HG03280 (cell line): Measurements from ENCODE around the gene TBC1D22B.
"Not testable (repeated sequence)": the region's sequence is repeated elsewhere in the genome, so short reads cannot be mapped to it uniquely, and the experiment has no call there.

Source experiments
- ATAC-seq: cut with Tn5 transposase; IDR thresholded peaks from one replicate; pipeline ENCODE4 v1.9.1; 2021; ENCODE audit warnings: mild to moderate bottlenecking, moderate library complexity; ENCODE audit not compliant: unreplicated experiment

TBC1D22B gene

GRCh38 chr6:37265860-37266259 is 8.3 kb downstream of the TBC1D22B start:
- ATAC-seq: no peak

- no peak for ATAC-seq
Observed at GRCh38 chr6:37269105-37269504, 11.5 kb downstream of the TBC1D22B start.

GRCh38 chr6:37272834-37273566 is 15.4 kb downstream of the TBC1D22B start:
- no peak for ATAC-seq

- ATAC-seq: no peak
Observed at GRCh38 chr6:37273690-37274089, 16.1 kb downstream of the TBC1D22B start.

DNA sequence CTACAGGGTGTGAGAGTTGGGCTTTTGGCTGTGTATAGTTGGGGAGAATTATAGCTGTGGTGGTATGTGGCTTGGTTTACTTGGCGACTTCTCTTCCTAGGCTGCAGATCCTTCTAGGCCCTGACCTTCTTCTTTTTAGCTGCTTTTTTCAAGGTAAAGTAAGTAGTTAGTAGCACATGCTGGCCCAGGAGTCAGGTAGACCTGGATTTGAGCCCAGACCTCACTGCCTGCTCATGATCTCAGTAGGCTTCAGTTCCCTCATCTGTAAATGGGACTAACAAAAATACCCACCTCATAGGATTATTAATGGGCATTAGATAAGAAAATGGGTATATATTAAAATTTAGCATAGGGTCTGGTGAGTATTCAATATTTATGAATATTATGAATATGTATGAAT is 17.8 kb downstream of the TBC1D22B start:
- no peak for ATAC-seq

DNA sequence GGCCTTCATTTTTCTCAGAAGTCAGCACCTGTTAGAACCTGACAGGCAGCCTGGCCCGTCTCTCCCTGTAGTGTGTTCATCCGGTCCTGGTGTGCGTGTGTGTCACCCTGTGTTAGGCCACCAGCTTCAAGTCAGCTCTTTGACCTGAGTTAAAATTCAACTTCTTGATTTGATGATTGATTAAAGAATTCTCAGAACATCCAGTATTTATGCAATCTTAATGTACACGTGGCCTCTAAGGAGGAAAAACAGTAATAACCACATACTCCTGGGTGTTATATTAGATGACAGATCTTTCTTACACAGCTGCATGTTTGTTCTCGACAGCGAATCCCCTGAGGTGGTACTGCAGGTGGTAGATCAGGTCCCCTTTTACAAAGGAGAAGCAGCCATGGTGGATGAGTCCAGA is 19.4 kb downstream of the TBC1D22B start:
- ATAC-seq: no peak

GRCh38 chr6:37279366-37280134 is 22.0 kb downstream of the TBC1D22B start:
- ATAC-seq: no peak

DNA sequence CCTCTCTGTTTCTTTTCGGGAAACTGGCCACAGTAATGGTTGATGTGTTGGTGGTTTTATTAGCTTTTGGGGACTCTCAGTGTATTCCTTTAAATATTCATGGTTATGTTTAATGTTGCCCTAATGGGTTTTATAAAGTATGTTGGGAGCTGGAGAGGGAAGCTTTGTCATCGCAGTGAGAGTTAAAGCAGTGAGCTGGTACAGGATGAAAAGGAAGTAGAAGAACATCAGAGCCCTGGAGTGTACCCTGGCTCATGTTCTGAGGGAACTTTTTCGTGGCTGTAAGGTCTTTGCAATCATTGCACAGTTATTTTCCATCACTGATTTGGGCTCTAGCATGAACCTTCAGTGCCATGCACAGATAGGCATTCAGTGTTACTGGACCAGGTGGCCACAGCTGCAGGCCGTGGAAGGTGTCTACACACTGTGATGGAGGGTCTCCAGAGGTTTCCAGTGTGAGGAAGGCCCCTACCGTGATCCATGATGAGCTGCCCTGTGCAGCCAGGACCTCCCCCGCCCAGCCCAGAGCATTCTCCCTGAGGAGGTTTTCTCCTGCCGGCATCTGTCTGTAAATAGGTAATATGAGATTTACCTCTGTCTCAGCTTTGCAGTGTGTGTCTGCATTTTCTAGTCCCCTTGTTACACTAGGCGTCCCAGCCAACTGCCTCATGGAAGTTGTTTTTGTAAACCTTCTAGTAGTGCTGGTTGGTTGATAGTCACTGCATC is 22.8 kb downstream of the TBC1D22B start:
- ATAC-seq: no peak

- no peak for ATAC-seq
Observed at GRCh38 chr6:37282371-37282770, 24.8 kb downstream of the TBC1D22B start.

GRCh38 chr6:37283268-37283667 is 25.7 kb downstream of the TBC1D22B start:
- ATAC-seq: no peak

DNA sequence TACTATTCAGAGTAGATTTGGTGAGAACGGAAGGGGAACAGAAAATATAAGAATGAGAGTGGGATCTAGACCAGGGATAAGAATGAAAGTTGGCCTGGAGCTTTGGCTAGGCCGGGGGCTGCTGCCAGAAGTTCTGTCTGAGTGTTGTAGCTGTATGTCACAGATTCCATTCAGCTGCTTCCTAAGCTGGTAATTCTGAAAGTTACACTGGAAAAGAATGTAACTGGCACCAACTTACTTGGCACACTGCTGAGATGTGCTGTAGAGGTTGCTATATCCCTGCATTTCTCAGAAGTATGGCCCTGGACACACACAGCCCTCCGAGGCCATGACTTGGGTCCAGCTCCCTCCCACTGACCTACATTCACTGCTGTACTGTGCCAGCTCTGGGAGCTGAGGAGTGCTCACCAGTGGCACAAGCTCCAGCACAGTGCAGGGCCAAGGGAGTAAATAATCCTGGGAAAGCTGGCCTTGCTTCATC is 26.1 kb downstream of the TBC1D22B start:
- ATAC-seq: no peak

DNA sequence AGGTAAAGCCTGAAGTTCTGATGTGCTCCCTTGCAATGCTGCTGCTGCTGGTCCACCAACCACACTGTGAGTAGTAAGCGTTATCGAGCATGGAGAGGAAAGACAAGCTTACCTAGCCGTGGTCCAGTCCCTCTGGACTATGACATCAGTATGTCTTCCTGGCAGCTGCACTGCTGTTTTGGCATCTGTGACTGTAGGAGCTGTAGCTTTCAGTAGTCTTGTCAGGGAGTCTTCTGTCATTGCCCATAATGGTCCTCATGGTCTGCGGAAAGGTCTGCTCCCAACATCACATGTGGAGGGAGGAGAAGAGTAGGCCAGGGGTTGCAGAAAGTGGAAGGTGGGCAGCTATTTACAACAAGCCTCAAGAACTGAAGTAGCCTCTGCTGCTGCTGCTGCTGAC is 27.2 kb downstream of the TBC1D22B start:
- no peak for ATAC-seq

- ATAC-seq: no peak
Observed at GRCh38 chr6:37285861-37286311, 28.3 kb downstream of the TBC1D22B start.

DNA sequence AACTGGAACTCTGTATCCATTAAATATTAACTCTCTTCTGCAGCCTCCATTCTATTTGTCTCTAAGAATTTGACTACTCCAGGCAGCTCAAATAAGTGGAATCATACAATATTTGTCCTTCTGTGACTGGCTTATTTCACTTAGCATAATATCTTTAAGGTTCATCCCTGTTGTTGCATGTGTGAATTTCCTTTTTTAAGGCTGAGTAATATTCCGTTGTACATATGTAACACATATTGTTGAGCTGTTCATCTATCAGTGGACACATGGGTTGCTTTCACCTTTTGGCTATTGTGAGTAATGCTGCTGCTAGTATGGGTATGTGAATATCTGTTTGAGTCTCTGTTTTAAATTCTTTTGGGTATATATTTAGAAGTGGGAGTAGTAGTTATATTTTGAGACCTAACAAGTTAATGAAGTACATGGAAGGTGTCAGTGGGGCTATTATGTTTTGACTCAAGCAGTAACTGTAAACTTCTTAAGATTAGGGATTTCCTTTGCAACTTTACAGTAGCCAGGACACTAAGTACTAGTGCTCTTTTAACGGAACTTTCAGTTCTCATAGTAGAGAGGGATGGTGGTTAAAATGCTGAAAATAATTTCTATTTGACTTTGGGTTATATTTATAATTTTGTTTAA is 30.1 kb downstream of the TBC1D22B start:
- ATAC-seq: no peak

GRCh38 chr6:37288247-37288646 is 30.7 kb downstream of the TBC1D22B start:
- ATAC-seq: no peak

DNA sequence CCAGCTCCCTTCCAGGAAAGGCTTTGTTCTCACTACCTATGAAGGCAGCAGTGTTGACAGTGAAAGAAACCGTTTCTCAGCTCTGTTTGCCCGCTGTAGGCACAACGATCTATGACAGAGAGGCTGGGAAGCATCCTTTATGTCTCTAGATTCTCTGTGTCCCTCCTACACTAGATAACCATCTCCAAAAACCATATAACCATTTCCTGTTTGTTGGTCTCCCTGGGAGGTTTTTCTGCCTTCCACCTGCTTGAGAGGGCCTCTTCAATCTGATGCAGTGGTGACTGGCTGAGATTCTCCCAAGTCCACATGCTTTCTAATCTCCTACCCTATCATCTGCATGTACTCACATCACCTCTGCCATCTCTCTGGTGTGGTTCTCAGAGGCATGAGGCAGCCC is 32.4 kb downstream of the TBC1D22B start:
- ATAC-seq: no peak

GRCh38 chr6:37293426-37293825 is 35.9 kb downstream of the TBC1D22B start:
- ATAC-seq: no peak

DNA sequence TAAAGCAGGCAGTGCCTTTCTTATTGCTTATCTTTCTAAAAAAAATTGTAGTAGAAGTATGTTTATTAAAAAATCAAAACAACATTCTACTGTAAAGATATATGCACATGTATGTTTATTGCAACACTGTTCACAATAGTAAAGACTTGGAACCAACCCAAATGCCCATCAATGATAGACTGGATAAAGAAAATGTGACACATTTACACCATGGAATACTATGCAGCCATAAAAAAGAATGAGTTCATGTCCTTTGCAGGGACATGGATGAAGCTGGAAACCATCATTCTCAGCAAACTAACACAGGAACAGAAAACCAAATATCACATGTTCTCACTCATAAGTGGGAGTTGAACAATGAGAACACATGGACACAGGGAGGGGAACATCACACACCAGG is 40.1 kb downstream of the TBC1D22B start:
- ATAC-seq: not testable (repeated sequence)

GRCh38 chr6:37298958-37299357 is 41.4 kb downstream of the TBC1D22B start:
- no peak for ATAC-seq

- no peak for ATAC-seq
Observed at GRCh38 chr6:37299990-37300389, 42.4 kb downstream of the TBC1D22B start.

DNA sequence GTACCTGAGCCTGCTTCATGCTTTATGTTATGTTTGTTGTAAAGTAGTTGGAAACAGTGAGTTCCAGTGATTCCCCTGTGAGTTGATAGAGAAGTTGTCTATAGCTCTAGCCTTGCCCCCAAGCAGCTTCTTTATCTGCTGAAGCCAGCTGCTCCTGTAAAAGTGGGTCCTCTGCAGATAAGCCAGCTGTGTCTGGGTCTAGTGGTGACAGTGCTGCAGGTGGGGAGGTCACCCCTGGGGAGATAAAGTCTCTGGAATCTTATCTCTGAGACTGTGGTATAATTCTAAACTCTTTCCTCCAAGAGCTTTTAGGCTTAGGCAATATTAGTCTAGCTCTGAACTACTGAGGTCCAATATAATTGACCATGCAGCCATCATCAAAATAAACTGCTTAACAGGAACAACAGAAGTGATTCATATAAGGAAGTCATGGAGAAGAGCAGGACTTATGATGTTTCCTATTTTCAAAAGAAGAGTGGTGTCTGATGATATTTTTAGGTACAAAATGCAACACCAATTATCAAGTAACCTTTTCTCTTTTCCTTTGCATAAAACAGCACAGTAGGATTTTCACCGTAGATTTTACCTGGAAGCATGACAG is 44.6 kb downstream of the TBC1D22B start:
- no peak for ATAC-seq
